GM19240 (cell line): ENCODE data around the gene PROX2.
A peak's percentile ranks its signal among the peaks of the same experiment; 100 is the strongest.

ENCODE experiments used
- DNase-seq: peaks from one replicate; pipeline ENCODE4 v3.0.0; 2011; ENCODE audit warnings: low spot score; ENCODE audit not compliant: insufficient read length

The PROX2 gene

DNA sequence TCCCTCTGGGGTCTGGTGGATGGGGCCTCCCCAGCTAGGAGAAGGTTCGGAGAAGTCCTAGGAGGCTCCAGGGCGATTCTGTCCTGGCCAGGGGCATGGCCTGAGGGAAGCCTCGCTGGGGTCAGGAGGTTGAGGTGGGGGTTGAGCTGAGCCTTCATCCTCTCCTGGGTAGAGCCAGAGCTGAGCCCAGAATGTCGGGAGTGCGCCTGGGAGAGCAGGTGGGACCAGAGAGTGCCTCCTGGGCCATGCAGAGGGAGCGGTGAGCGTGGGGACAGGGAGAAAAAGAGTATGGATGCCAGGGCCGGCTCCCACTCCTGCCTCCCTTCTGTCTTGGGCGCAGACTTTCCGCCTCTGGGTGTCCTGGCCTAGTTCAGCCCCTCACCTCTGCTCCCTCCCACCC, 34.0 kb upstream of the PROX2 start:
- DNase-seq, result no peak

DNA sequence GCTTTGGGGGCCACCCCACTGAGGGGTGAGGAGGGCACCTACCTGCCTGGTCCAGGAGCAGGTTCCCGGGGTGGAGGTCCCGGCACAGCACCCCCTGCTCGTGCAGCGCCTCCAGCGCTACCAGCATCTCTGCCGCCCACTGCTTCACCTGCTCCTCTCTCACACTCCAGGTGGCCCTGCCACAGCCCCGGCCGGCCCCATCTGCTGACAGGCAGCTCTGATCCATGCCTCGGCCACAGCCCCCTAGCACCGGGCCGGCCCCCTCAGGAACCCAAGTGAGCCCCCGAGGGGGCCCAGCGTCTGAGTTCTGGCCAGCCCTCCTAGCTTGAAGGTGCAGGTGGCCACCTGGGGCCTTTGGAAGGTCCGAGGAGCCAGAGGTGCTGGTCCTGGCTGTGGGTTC, 33.6 kb upstream of the PROX2 start:
- DNase-seq, result no peak

DNA sequence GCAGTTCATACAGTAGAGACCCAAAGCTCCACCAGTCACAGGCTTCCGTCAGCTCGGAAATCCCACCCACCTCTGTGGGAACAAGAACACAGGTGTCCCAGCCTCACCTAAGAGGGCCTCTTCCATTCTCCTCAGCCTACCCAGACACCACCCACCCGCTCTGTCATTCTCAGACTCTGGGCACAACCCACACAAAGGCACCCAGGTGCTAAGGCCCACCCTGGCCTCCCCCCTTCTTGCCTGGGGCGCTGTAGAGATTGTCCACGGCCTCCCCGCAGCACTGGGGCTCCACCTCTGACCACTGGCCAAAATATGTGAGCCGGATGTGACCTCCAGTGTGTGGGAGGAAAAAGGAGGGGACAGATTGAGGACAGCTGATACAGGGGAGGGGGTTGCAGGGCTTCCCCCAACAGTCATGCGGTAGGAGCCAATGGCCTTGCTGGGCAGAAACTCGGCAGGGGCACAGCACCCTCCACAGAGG, 33.0 kb upstream of the PROX2 start:
- DNase-seq, result no peak

DNA sequence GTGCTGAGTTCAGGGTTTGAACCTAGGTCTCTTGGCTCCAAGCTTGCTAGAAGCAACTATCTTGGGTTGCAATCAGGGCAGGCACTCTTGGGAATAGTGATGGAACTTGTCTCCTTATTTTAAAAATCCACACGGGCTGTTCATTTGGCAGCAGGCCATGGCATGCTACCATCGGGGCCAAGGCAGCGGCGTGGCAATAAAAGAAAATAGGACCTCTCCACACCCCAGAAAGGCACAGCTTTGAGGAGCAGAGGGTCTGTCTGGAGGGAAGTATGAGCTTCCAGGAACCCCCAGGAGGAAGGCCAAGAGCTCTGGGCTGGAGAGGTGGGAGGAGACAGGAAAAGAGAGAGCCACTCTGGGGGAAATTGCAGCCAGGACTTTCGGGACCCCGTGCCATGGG, 31.8 kb upstream of the PROX2 start:
- no peak for DNase-seq

DNA sequence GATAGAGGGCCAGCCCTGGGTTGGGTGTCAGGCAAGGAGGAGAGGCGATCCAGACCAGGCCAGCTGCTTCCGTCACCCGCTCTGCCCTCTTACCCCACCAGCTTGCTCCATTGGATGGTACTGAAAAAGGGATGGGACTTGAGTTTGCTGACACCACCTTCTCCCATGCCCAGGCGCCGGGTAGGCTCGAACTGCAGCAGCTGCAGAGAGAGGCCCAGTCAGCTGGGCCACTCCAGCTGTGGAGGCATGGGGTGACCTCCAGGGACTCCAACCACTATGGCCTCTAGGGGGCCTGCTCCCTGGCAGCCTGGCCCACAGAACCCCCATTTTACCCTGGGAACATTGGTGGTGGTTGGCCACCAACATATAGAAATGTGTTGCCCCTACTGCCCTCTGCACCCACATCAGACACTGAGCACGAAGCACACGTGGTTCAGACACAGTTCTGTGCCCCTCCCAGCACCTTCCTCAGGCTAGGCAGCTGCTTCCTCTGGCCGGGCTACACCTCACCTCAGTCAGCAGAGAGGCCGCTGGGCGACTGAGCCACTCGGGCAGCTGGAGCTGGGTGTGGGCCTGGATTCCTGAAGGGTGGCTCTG, 31.1 kb upstream of the PROX2 start:
- DNase-seq, result no peak

DNA sequence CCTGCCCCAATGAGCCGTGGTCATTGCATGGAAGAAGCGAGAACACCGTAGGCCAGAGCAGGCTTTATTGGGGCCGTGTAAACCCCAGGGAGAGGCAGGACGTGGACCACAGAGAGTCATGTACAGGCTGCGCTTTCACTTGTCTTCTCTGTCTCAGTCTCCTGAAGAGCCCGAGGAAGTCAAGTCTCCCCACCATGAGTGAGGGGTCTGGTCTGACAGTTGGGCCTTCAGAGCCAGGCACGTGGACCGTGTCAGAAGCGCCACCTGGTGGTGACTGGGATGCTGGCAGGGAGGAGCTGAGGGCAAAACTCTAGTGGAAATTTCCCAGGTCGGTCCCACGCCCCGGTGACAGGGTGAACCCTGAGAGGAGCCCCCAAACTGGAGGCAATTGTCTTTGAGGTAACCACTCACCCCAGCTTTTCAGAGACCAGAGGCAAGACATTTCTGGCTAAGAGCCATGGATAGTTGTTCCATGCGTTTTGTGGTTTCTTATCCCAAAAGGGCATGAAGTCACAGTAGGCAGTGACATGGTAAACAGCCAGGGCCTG, 29.7 kb upstream of the PROX2 start:
- DNase-seq, result peak; percentile 56

DNA sequence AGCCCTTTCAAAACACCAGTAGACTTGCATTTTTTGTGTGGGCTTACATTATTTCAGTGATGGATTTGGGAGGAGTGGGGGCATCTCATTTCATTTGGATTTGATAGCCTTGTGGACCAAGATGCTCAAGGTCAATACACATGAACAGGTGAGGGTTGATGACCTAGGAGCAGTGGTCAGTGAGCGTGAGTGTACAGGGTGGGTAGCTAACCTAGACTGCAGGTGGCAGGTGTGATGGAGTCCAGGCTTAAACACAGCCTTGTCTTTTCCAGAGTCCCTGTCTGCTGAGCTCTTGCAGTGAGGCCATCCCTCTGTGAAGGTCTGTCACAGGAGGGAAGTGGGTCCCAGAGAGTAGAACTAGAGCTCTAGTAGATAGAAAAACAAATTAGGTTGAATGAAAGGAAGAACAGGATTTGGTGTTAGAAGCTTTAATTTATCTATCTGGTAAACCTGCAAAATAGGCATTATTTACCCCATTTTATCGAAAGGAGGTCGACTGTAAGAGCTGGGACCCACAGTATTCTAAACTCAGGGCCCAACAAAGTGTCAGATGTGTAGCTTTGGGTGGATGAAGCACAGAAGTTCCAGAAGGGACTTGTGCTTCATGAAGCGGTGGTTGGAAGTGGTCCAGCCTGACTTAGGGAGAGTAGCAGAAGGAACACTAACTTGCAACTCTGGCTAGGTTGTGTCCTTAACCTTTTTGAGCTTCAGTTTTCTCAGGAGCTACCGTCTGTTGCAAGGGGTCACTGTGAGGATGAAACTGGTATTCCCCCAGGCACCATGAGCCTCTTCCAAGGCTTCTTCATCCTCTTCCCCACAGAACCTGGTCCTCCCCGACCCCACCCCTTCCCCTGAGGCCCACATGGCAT, 28.9 kb upstream of the PROX2 start:
- DNase-seq, result no peak

DNA sequence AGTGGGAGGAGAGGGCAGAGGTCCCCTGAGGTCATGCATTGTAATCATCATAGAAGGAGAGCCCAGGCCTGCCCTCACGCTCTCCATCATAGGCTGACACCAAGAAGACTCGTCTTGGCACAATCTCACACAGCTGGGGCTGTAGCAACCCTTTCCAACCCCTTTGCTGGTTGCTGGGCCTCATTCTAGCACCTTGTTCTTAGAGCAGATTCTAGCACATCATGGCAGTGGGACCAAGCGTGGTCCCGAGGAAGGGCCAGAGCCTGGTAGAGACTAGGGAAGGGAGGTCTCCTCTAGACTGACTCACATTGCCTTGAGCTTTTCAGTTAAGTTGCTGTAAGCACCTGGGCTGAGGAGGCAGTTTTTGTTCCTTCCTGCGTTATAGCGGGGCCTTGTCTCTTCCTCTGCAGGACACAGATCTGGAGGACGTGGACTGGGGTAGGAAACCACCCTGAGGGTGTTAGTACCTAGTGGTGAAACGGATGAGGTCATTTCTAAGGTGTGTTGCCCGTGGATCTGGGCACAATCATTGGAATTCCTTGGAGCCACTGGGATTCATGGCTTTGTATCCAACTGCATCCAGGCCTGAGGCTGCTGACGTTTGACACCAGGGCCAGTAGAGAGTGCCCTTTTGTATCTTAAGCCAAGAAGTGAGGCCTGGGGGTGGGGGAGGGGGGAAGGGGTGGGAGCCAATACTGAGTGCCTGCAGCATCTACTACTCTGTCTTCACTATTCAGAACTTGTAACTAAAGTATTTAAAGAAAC, 27.2 kb upstream of the PROX2 start:
- no peak for DNase-seq

DNA sequence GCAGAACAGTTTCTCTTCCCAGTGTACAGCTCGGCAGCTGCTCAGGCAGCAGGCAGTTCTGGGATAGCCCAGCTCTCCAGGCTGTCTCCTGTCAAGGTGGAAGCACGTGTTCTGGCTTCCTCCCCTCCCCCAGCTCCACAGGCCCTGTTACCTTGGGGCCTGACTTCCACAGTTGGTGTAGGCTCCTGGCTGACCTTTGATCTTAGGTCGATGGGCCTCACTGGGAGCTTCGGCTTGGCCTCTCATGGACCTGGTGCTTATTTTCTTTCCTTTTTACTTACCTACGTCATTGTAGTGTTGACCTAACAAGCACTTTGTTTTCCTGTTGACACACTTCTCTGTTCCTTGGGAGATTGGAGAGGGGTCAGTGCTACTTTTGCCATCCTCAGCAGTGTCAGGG, 22.7 kb upstream of the PROX2 start:
- no peak for DNase-seq

DNA sequence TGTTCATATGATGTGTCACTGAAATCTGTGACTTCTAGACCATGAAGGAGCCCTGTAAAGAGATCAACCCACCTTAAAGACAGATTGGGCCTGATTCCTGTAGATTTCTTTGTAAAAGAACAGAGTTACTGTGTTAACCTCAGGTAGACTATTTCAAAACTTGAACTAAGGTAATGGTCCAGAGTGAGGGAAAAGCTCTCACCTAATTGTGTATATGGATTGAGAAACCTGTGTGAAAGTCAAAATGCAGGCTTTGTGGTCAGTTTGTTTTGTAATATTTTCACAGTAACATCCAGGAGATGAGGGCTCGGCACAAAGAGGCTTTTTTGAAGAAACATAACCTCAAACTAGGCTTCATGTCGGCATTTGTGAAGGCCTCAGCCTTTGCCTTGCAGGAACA, 22.1 kb upstream of the PROX2 start:
- DNase-seq, result no peak

DNA sequence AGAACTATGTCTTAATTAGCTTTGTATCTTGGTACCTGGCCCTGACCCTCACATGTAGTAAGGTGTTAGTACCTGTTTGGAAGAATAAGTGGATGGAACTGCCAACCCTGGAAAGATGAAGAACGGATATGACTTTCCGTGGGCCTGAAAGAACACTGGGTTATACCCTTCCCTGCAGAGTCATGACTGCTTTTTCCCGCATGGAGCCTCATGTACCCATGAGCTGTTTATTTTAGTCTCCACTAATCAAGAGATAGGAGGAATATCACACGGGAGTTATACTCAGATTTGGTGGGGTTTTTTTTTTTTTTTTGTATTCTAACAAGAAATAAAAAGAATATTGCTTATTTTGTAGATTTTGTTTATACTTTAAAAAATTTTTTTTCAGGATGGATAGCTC, 21.7 kb upstream of the PROX2 start:
- DNase-seq, result no peak

DNA sequence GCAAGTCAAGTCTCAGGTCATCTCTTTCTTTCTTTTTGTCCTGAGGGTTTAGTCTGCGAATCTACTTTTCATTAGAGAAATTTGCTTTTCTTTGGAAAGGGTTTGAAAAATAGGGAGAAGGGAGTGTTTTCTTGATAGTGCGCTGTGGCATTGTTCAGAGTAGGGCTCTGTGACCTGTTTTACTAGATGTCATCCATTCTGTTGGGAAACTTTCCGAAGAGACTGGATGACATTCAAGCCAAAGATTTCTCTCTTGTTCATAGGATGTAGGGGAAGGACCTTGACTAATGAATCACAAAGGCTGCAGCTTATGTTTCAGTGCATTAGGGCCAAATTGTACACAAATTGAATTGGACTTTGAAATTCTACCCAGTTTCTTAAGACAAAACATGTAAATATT, 20.5 kb upstream of the PROX2 start:
- no peak for DNase-seq

DNA sequence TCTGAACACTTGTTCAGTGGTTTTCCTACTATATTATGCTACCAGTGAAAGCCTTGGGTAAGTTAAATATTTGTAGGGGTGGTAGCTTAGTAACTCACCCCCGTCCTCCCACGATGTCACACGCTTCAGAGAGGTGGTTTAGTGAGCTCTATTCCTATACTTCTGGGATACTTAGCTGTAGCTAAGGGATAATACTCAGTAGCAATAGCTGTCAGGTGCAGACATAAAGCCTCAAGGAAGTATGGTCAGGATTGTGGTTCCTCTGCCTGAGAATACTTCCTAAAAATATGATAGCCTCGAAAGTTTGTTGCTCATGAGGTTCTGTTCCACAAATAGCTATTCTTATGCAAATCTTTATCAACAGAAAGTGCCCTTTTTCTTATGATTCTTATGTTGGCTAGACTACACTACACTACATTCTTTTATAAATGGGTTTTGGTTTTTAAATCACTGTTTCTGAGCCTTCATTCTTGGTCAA, 17.7 kb upstream of the PROX2 start:
- no peak for DNase-seq

DNA sequence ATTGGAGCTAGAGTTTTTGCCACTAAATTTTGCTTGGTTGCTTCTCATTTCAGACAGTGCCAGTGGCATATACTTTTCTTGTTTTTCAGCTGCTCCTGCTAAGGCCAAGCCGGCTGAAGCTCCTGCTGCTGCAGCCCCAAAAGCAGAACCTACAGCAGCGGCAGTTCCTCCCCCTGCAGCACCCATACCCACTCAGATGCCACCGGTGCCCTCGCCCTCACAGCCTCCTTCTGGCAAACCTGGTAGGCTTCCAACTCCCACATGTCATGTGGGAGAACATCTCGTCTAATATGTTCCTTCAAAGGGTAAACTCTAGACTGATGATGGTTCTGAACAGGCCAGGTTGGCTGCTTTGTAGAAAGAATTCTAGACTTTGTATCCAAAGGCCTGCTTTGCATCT, 16.8 kb upstream of the PROX2 start:
- DNase-seq, result no peak

DNA sequence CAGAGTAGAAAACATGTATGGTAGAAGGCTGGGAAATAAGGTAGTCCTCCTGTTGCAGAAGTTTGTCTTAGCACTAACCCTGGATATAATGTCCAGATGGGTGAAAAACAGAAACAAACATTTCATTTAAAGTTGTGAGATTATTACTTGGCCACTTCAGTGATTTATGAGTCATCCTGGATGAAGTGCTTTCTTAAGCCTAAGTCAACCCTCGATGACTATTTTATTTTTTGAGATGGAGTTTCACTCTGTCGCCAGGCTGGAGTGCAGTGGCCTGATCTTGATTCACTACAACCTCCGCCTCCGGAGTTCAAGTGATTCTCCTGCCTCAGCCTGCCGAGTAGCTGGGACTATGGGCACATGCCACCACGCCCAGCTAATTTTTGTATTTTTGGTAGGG, 15.9 kb upstream of the PROX2 start:
- no peak for DNase-seq

DNA sequence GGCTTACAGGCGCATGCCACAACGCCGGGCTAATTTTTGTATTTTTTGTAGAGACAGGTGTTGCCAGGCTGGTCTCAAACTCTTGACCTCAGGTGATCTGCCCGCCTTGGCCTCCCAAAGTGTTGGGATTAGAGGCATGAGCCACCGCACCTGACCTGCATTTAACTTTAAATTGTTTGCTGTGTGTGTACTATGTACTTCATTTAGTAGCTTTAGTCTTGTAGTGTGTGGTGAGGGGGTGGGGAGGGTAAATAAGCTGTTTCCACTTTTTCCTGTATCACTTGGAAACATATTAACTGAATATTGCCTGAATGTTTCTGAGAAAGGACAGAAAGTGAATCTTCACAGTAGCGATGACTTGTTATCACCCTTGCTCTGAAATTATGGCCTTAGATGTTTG, 14.3 kb upstream of the PROX2 start:
- DNase-seq, result no peak

DNA sequence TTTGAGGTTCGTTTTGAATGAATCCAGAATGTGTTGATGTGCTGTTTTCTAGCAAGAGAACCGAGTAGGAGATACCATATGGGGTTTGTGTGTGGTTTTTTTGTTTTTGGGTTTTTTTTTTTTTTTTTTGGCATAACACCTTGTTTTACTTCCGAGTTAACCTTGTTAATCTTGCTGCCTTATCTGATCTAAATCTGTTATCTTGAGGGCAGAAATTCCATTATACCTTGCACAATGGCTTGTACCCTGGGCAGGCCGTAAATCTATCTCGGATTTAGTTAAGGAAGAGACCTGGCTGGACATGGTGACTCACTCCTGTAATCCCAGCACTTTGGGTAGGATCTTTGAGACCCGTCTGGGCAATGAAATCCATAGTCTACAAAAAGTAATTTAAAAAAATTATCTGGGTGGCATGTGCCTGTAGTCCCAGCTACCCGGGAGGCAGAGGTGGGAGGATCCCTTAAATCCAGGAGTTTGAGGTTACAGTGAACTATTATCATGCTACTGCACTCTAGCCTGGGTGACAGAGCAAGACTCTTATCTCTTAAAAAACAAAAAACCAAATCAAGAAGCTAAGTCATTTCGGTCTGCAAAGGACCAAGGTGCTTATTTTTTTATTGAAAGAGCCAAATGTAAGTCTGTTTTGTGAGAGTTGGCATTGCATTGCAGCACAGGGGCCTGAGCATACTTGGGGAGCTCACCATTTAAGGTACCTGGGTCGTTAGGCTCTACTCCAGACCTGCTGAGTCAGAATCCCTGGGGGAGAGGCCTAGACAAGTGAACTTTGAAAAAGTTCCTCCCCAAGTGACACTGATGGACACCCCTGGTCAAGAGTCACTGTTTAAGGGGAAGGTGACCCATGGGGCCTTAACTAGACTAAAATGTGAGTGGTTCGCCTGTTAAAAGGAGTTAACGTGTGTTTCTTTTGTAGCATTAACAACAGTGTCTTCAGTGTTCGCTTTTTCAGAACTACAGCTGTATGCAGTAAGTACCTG, 12.5 kb upstream of the PROX2 start:
- no peak for DNase-seq

DNA sequence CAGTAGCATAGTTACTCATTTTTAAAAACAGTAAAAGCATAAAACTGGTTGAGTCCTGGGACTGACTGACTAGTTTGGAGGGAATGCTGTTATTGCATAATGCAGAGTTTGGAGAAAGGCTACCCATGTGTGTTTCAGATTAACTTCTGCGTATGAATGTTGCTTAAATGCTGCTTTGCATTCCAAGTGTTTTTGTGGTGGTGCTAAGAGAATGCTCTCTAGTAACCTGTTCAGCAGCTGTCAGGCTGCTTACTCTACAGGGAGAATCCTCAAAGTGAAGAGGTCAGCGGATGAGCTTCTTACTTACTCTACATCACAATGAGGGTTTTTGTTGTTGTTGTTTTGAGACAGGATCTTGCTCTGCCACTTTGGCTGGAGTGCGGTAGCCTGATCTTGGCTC, 10.1 kb upstream of the PROX2 start:
- DNase-seq, result no peak

DNA sequence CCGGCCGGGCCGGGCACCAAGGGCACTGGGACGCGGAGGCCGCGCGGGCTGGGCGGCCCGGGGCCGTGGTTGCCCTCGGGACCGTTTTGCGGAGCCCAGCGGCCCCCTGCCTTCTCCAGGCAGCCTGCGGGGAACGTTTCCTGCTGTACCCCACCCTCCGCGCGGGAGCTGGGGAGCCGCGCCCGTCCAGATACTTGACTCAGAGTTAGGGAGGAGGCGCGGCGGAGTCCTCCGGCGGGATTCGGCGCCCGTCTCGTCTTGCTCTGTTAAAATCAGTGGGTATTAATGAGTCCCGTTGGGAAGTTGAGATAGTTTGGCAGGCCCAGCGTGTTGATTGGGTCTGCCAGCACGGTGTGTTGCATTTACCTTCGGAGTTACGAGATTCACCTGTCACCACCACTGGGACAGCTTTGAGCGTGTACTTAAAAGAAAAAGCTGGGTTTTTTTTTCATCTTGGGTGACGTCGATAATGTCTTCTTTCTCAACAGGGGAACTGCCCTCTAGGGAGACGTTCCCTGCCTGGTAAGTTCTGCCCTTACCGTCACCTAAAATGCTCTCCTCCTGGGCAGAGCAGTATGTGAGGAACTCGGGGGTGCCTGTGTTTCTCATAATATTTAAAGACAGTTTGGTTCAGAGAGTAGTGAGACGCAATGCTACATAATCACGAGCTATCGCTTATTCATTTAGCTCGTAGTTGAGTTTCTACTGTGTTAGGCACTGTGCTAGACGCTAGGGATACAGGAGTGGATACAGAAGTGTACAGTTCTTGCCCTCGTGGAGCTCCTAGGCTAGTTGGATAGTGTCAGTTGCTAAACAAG, 6.4 kb upstream of the PROX2 start:
- DNase-seq, result no peak
